WTC11 (cell line): Measurements from ENCODE around the gene GALT. TPM values are rescaled to one million over a fixed set of nuclear protein-coding genes. Genes with fewer than 3 reads are reported as not detected.

Experiments
- ATAC-seq: fragments of 200-7000 bp; cut with Tn5 transposase; 2 replicates; pipeline ENCODE4 v1.10.0; 2021; ENCODE audit warnings: mild to moderate bottlenecking, moderate library complexity
- CTCF ChIA-PET: fragments of 300-600 bp; sonication (Branson Sonifier 250); formaldehyde crosslinking; loops from one replicate; lab custom pipeline; 2021; ENCODE audit warnings: antibody characterized with exemption; lab: Charles Lee
- POLR2A ChIA-PET: fragments of 350-600 bp; sonication (Branson Sonifier 250); formaldehyde crosslinking; loops from one replicate; lab custom pipeline; 2021; ENCODE audit warnings: antibody characterized with exemption; lab: Charles Lee
- DNase-seq: peaks from one replicate; pipeline ENCODE4 v3.0.0; 2021; ENCODE audit warnings: low spot score
- H3K27ac Mint-ChIP-seq: 2 replicates; pipeline ENCODE4 v1.8.0; 2021; ENCODE audit warnings: mixed read lengths
- H3K27me3 Mint-ChIP-seq: 2 replicates; pipeline ENCODE4 v1.8.0; 2021; ENCODE audit warnings: low read depth, mild to moderate bottlenecking, moderate library complexity, mixed read lengths
- H3K36me3 Mint-ChIP-seq: 2 replicates; pipeline ENCODE4 v1.8.0; 2021; ENCODE audit warnings: mixed read lengths
- H3K4me1 Mint-ChIP-seq: 2 replicates; pipeline ENCODE4 v1.8.0; 2022; ENCODE audit warnings: mixed read lengths
- H3K4me3 Mint-ChIP-seq: 2 replicates; pipeline ENCODE4 v1.8.0; 2021; ENCODE audit warnings: mild to moderate bottlenecking, moderate library complexity, mixed read lengths
- H3K9me3 Mint-ChIP-seq: 2 replicates; pipeline ENCODE4 v1.8.0; 2021; ENCODE audit warnings: mixed read lengths
- ATF2 ChIP-seq: sonication (generic); formaldehyde crosslinking; IDR thresholded peaks from 2 replicates; pipeline ENCODE4 v1.8.1; 2022; ENCODE audit warnings: low read depth, missing genetic modification reagents, borderline replicate concordance
- ERG ChIP-seq: fragments of 250-450 bp; sonication (Bioruptor Pico); IDR thresholded peaks from 2 replicates; pipeline ENCODE4 v1.8.0; 2021; ENCODE audit warnings: mild to moderate bottlenecking
- GABPB1 ChIP-seq: sonication (generic); formaldehyde crosslinking; IDR thresholded peaks from 2 replicates; pipeline ENCODE4 v1.8.1; 2023; ENCODE audit warnings: mild to moderate bottlenecking, missing genetic modification reagents
- NFATC4 ChIP-seq: fragments of 250-450 bp; sonication (Bioruptor Pico); IDR thresholded peaks from 2 replicates; pipeline ENCODE4 v1.9.0; 2021; ENCODE audit warnings: mild to moderate bottlenecking
- NFYB ChIP-seq: sonication (generic); formaldehyde crosslinking; conservative IDR thresholded peaks from 2 replicates; pipeline ENCODE4 v1.8.0; 2022; ENCODE audit warnings: low read depth, missing genetic modification reagents
- SOX15 ChIP-seq: fragments of 250-450 bp; sonication (Bioruptor Pico); IDR thresholded peaks from 2 replicates; pipeline ENCODE4 v1.9.0; 2021; ENCODE audit warnings: mild to moderate bottlenecking
- TEAD4 ChIP-seq: sonication (generic); formaldehyde crosslinking; IDR thresholded peaks from 2 replicates; pipeline ENCODE4 v1.8.0; 2022; ENCODE audit warnings: mild to moderate bottlenecking, missing genetic modification reagents
- ZNF121 ChIP-seq: sonication (generic); formaldehyde crosslinking; IDR thresholded peaks from 2 replicates; pipeline ENCODE4 v1.8.0; 2023; ENCODE audit warnings: missing genetic modification reagents
- ZNF138 ChIP-seq: sonication (generic); formaldehyde crosslinking; conservative IDR thresholded peaks from 2 replicates; pipeline ENCODE4 v1.8.1; 2022; ENCODE audit warnings: mild to moderate bottlenecking, moderate library complexity, missing genetic modification reagents
- ZNF232 ChIP-seq: sonication (generic); formaldehyde crosslinking; IDR thresholded peaks from 2 replicates; pipeline ENCODE4 v1.8.0; 2022; ENCODE audit warnings: mild to moderate bottlenecking, missing genetic modification reagents
- ZNF317 ChIP-seq: sonication (generic); formaldehyde crosslinking; IDR thresholded peaks from 2 replicates; pipeline ENCODE4 v1.8.1; 2023; ENCODE audit warnings: low read depth, mild to moderate bottlenecking, moderate library complexity, missing genetic modification reagents, borderline replicate concordance
- ZSCAN18 ChIP-seq: fragments of 250-450 bp; sonication (Bioruptor Pico); IDR thresholded peaks from 2 replicates; pipeline ENCODE4 v2.1.2; 2022; ENCODE audit warnings: mild to moderate bottlenecking, moderate library complexity
- total RNA-seq: library from RNA; stranded (reverse); gene quantifications from 3 replicates; pipeline ENCODE4 v1.2.3, GENCODE V29; 2021
- TF ChIP-seq, protein P1 (sequence below): fragments of 200-600 bp; IDR thresholded peaks from 2 replicates; pipeline ENCODE4 v1.8.0; 2022; ENCODE audit warnings: antibody characterized with exemption
- TF ChIP-seq, protein P2 (sequence below): fragments of 250-450 bp; sonication (Bioruptor Pico); IDR thresholded peaks from 2 replicates; pipeline ENCODE4 v1.9.0; 2021; ENCODE audit warnings: moderate library complexity, mild to moderate bottlenecking, inconsistent platforms, borderline replicate concordance
- TF ChIP-seq, protein P3 (sequence below): sonication (generic); formaldehyde crosslinking; IDR thresholded peaks from 2 replicates; pipeline ENCODE4 v1.8.0; 2022; ENCODE audit warnings: mild to moderate bottlenecking, missing genetic modification reagents
- TF ChIP-seq, protein P4 (sequence below): sonication (generic); formaldehyde crosslinking; IDR thresholded peaks from 2 replicates; pipeline ENCODE4 v1.8.1; 2022; ENCODE audit warnings: mild to moderate bottlenecking, moderate library complexity, missing genetic modification reagents
- TF ChIP-seq, protein P5 (sequence below): sonication (generic); formaldehyde crosslinking; IDR thresholded peaks from 2 replicates; pipeline ENCODE4 v1.8.1; 2023; ENCODE audit warnings: mild to moderate bottlenecking, missing genetic modification reagents

Gene GALT
- total RNA-seq, 1 experiment from 2014 or later, result 39.7 TPM

DNA sequence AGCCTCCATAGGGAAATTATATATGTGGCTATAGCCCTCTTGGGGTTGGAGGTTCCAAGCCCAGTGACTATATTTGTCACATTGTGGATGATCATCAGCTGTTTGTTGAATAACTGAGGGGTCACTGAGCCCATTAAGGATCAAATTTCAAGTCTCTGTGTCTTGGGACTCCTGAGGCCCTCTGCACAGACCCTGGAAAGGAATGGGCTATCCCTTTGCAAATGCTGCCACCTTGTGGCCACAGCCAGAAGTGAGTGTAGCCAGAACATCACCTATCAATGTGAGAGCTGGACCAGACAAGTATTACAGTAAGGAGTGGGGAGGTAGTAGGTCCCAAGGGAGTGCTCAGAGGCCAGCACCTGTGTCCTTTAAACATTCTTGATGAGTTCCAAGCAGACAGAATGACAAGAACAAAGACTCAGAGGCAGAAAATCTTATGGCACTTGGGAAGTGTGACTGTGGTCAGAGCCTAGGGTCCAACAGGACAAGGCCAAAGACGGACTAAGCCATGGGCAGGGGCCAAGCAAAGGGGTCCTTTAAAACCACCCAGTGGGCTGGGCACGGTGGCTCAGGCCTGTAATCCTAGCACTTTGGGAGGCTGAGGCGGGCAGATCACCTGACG, 42.8 kb upstream of the GALT start:
- POLR2A ChIA-PET, result interaction anchor here (1.0 kb wide), 1 partner anchor 13 kb away, joined by 3 read pairs; no protein-coding TSS in a partner anchor
- H3K4me3 Mint-ChIP-seq, result no peak overlapping the region
- H3K9me3 Mint-ChIP-seq, result no peaks in the 10 kb centered on the region
- CTCF ChIA-PET, result interaction anchor here (0.6 to 7.0 kb wide), 61 partner anchors 9 to 348 kb away, joined by 3 to 96 read pairs (median 5); partner anchors contain the start of genes ARID3C, DCTN3, DNAI1 and ENHO
- peak; percentile 93 for ATAC-seq
- no peak overlapping the region for H3K27ac Mint-ChIP-seq
- H3K4me1 Mint-ChIP-seq, result peaks cover 9% of the 10 kb centered on the region
- TF ChIP-seq, protein P1, sequence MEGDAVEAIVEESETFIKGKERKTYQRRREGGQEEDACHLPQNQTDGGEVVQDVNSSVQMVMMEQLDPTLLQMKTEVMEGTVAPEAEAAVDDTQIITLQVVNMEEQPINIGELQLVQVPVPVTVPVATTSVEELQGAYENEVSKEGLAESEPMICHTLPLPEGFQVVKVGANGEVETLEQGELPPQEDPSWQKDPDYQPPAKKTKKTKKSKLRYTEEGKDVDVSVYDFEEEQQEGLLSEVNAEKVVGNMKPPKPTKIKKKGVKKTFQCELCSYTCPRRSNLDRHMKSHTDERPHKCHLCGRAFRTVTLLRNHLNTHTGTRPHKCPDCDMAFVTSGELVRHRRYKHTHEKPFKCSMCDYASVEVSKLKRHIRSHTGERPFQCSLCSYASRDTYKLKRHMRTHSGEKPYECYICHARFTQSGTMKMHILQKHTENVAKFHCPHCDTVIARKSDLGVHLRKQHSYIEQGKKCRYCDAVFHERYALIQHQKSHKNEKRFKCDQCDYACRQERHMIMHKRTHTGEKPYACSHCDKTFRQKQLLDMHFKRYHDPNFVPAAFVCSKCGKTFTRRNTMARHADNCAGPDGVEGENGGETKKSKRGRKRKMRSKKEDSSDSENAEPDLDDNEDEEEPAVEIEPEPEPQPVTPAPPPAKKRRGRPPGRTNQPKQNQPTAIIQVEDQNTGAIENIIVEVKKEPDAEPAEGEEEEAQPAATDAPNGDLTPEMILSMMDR, result peak; percentile 94
- TF ChIP-seq ZNF121 (CRISPR knock-in tag) (0 out of 2 replicates have a peak, but pooled peaks have one; percentile 33), ATF2 (no peak)
- TF ChIP-seq, all 79 proteins: peak for 2
- H3K27me3 Mint-ChIP-seq, result no peaks in the 10 kb centered on the region; the same call in 1 of the 2 replicates
- H3K36me3 Mint-ChIP-seq, result no peaks in the 10 kb centered on the region
- DNase-seq, result peak; percentile 96

DNA sequence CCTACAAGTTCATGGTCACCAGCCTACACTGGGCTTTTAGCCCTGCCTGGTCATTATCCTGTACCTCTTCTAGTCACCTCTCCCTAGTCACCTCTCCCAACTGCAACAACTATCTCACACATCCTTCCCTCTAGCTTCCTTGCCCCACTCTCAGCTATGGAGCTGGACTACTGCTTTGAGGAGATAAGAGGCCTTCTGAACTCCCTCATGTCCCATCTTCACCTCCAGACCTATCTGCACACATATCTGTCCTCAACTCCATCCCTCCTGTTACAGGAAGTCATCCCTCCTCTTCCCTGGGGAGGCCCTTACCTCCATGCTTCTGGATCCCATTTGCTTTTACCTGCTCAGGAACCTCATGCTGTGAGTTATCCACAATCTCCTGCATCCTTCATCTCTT, 40.3 kb upstream of the GALT start:
- no peak for ATAC-seq
- Mint-ChIP-seq H3K27ac (no peak overlapping the region), H3K36me3 (no peaks in the 10 kb centered on the region), H3K9me3 (no peaks in the 10 kb centered on the region), H3K27me3 (no peaks in the 10 kb centered on the region; the same call in 1 of the 2 replicates), H3K4me3 (no peak overlapping the region), H3K4me1 (peaks cover 20% of the 10 kb centered on the region)
- ChIA-PET POLR2A (no interaction called here), CTCF (interaction anchor here (1.0 to 7.0 kb wide), 5 partner anchors 14 to 202 kb away, joined by 3 to 96 read pairs (median 25); no protein-coding TSS in a partner anchor)
- no peak for TF ChIP-seq ERG (CRISPR knock-in tag)
- TF ChIP-seq ZNF138 (CRISPR knock-in tag), result no peak
- no peak for TF ChIP-seq ZNF317 (CRISPR knock-in tag)
- TF ChIP-seq GABPB1 (CRISPR knock-in tag), result no peak
- TF ChIP-seq, protein P2, sequence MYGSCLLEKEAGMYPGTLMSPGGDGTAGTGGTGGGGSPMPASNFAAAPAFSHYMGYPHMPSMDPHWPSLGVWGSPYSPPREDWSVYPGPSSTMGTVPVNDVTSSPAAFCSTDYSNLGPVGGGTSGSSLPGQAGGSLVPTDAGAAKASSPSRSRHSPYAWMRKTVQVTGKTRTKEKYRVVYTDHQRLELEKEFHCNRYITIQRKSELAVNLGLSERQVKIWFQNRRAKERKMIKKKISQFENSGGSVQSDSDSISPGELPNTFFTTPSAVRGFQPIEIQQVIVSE (CRISPR knock-in tag), result no peak
- TF ChIP-seq ZSCAN18 (CRISPR knock-in tag), result no peak
- no peak for TF ChIP-seq ATF2
- TF ChIP-seq TEAD4, result no peak
- no peak for TF ChIP-seq NFATC4 (CRISPR knock-in tag)
- DNase-seq, result no peak

- ATAC-seq (no peak), DNase-seq (no peak)
- POLR2A ChIA-PET, result no interaction called here
- H3K4me3 Mint-ChIP-seq, result no peak overlapping the region
- H3K36me3 Mint-ChIP-seq, result no peaks in the 10 kb centered on the region
- no peak overlapping the region for H3K27ac Mint-ChIP-seq
- no peaks in the 10 kb centered on the region for H3K9me3 Mint-ChIP-seq
- peaks cover 18% of the 10 kb centered on the region for H3K4me1 Mint-ChIP-seq
- CTCF ChIA-PET, result interaction anchor here (0.8 to 7.0 kb wide), 5 partner anchors 15 to 203 kb away, joined by 3 to 96 read pairs (median 8); no protein-coding TSS in a partner anchor
- no peaks in the 10 kb centered on the region; the same call in 1 of the 2 replicates for H3K27me3 Mint-ChIP-seq
- TF ChIP-seq, protein P3, sequence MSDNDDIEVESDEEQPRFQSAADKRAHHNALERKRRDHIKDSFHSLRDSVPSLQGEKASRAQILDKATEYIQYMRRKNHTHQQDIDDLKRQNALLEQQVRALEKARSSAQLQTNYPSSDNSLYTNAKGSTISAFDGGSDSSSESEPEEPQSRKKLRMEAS, result no peak
- TF ChIP-seq NFYB (no peak), SOX15 (no peak), ZNF121 (CRISPR knock-in tag) (no peak), ZNF232 (CRISPR knock-in tag) (no peak)
- TF ChIP-seq, protein P4, sequence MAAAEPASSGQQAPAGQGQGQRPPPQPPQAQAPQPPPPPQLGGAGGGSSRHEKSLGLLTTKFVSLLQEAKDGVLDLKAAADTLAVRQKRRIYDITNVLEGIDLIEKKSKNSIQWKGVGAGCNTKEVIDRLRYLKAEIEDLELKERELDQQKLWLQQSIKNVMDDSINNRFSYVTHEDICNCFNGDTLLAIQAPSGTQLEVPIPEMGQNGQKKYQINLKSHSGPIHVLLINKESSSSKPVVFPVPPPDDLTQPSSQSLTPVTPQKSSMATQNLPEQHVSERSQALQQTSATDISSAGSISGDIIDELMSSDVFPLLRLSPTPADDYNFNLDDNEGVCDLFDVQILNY (CRISPR knock-in tag), result no peak
- TF ChIP-seq, protein P5, sequence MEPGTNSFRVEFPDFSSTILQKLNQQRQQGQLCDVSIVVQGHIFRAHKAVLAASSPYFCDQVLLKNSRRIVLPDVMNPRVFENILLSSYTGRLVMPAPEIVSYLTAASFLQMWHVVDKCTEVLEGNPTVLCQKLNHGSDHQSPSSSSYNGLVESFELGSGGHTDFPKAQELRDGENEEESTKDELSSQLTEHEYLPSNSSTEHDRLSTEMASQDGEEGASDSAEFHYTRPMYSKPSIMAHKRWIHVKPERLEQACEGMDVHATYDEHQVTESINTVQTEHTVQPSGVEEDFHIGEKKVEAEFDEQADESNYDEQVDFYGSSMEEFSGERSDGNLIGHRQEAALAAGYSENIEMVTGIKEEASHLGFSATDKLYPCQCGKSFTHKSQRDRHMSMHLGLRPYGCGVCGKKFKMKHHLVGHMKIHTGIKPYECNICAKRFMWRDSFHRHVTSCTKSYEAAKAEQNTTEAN, result no peak
Observed at GRCh38 chr9:34606905-34607304, 39.6 kb upstream of the GALT start.
